T-cell (primary cell): ENCODE results near the gene RBM20. TPM values are rescaled to one million over a fixed set of nuclear protein-coding genes. Genes with fewer than 3 reads are reported as not detected.

Source experiments
- ATAC-seq, 4 experiments: fragments of 200-7000 bp in 3 of 4; fragments of 150-1000 bp in 1 of 4; cut with Tn5 transposase; replicated peaks in 1 of 4; 1 replicate in 3 of 4; 2 replicates in 1 of 4; pipeline ENCODE4 v1.10.0; 2021; ENCODE audit warnings: moderate library complexity in 3 of 4, mild to moderate bottlenecking in 2 of 4, moderate number of reproducible peaks in 1 of 4
- CTCF ChIA-PET, 2 donors: fragments of 300-600 bp; sonication (Branson Sonifier 250); formaldehyde crosslinking; loops; one replicate each; lab custom pipeline; 2022; ENCODE audit warnings: antibody characterized with exemption in 2 of 2; lab: Charles Lee
- POLR2A ChIA-PET, 2 donors: fragments of 300-600 bp; sonication (Branson Sonifier 250); formaldehyde crosslinking; loops; one replicate each; lab custom pipeline; 2022; ENCODE audit warnings: antibody characterized with exemption in 2 of 2; lab: Charles Lee
- DNase-seq, 35 experiments: peaks; one replicate each; pipeline versions ENCODE4 v3.0.0 to v3.0.0-alpha.2; 2013 to 2023
- H3K27ac ChIP-seq: one replicate; pipeline ENCODE4 v1.5.1; 2013; ENCODE audit warnings: low read length
- H3K27me3 ChIP-seq, 2 experiments: replicated peaks in 1 of 2; 1 replicate in 1 of 2; 2 replicates in 1 of 2; pipeline versions ENCODE4 v1.6.1 to v1.7.0; 2013; ENCODE audit warnings: low read length in 1 of 2, mixed read lengths in 1 of 2; ENCODE audit not compliant: control insufficient read depth in 2 of 2, insufficient read depth in 2 of 2; ENCODE audit errors: extremely low read depth in 1 of 2
- H3K36me3 ChIP-seq, 2 donors: 1 replicate in 1 of 2; 2 replicates in 1 of 2; pipeline versions ENCODE4 v1.6.1 to v1.7.0; 2013; ENCODE audit warnings: low read length in 1 of 2; ENCODE audit not compliant: control insufficient read depth in 2 of 2, insufficient read depth in 1 of 2; ENCODE audit errors: extremely low read depth in 1 of 2
- H3K4me1 ChIP-seq, 2 experiments: 1 replicate in 1 of 2; 2 replicates in 1 of 2; pipeline versions ENCODE4 v1.6.1 to v1.7.0; 2013; ENCODE audit warnings: low read length in 2 of 2, mixed read lengths in 1 of 2; ENCODE audit not compliant: insufficient read depth in 2 of 2, control insufficient read depth in 1 of 2; ENCODE audit errors: extremely low read depth in 1 of 2
- H3K4me3 ChIP-seq, 2 donors: 1 replicate in 1 of 2; 2 replicates in 1 of 2; pipeline versions ENCODE4 v1.5.1 to v1.7.0; 2013; ENCODE audit warnings: mild to moderate bottlenecking in 2 of 2, low read length in 1 of 2, moderate library complexity in 1 of 2; ENCODE audit not compliant: control insufficient read depth in 1 of 2; ENCODE audit errors: extremely low read depth in 1 of 2
- H3K9me3 ChIP-seq: 2 replicates; pipeline ENCODE4 v1.7.0; 2013
- H3K27ac Mint-ChIP-seq, 2 donors: one replicate each; pipeline ENCODE4 v1.8.0; 2020 to 2021; ENCODE audit warnings: mild to moderate bottlenecking in 2 of 2, mixed read lengths in 2 of 2
- H3K27me3 Mint-ChIP-seq, 2 donors: one replicate each; pipeline ENCODE4 v1.8.0; 2021 to 2022; ENCODE audit warnings: mixed read lengths in 2 of 2
- H3K36me3 Mint-ChIP-seq: one replicate; pipeline ENCODE4 v1.8.0; 2021; ENCODE audit warnings: mixed read lengths
- H3K4me1 Mint-ChIP-seq, 3 donors: one replicate each; pipeline ENCODE4 v1.8.0; 2020 to 2022; ENCODE audit warnings: mixed read lengths in 3 of 3, mild to moderate bottlenecking in 1 of 3
- H3K4me3 Mint-ChIP-seq, 3 donors: one replicate each; pipeline ENCODE4 v1.8.0; 2020 to 2022; ENCODE audit warnings: mild to moderate bottlenecking in 3 of 3, mixed read lengths in 3 of 3, moderate library complexity in 3 of 3
- H3K9me3 Mint-ChIP-seq, 3 donors: one replicate each; pipeline ENCODE4 v1.8.0; 2020 to 2022; ENCODE audit warnings: mixed read lengths in 3 of 3
- WGBS: methylation state at CpG from one replicate; pipeline ENCODE4 v1.1.5; 2013; ENCODE audit warnings: missing lambda C conversion rate; ENCODE audit not compliant: insufficient coverage; 5-methylcytosine and 5-hydroxymethylcytosine counted together
- total RNA-seq, 35 experiments: library from RNA in 6 of 35; stranded (reverse) in 6 of 35; fragments of 120-200 nt in 1 of 35; gene quantifications; one replicate each; pipeline versions ENCODE4 v1.2.1 to v1.2.4 and lab custom pipeline; 2013 to 2026

RBM20 gene
- total RNA-seq, 5 donors from 2014 or later (not counting 1 experiment from before 2014, with no cell fraction given) = 0.09 to 3.0 (median 0.33) TPM

- Histone ChIP-seq H3K4me3 (no peak overlapping the region), H3K9me3 (no peaks in the 10 kb centered on the region), H3K4me1 (peaks cover 27 to 28% of the 10 kb centered on the region in 2 experiments), H3K36me3 (no peaks in the 10 kb centered on the region), H3K27me3 (no peaks in the 10 kb centered on the region), H3K27ac (no peak overlapping the region)
- Mint-ChIP-seq H3K4me3 (no peak overlapping the region), H3K27me3 (no peaks in the 10 kb centered on the region), H3K36me3 (no peaks in the 10 kb centered on the region), H3K4me1 (peaks cover 36 to 47% (median 37%) of the 10 kb centered on the region in 3 donors), H3K9me3 (no peaks in the 10 kb centered on the region), H3K27ac (peak overlapping the region; percentile 27 to 29)
- ChIA-PET CTCF (interaction anchor here in 1 of 2 donors (1.0 kb wide), 1 partner anchor 16 kb away, joined by 3 read pairs; no protein-coding TSS in a partner anchor), POLR2A (interaction anchor here (0.5 to 0.9 kb wide), 4 partner anchors 54 to 71 kb away, joined by 3 to 4 read pairs (median 4); no protein-coding TSS in a partner anchor)
- no peak for ATAC-seq
- no peak for DNase-seq
- WGBS = 88% methylated on average over 8 of the region's 8 CpGs
These were observed 174.4 kb downstream of the RBM20 start for GRCh38 chr10:110818311-110819256.

- DNase-seq (no peak), ATAC-seq (no peak)
- no peak overlapping the region for H3K4me3 ChIP-seq
- Mint-ChIP-seq H3K27ac (no peak overlapping the region), H3K4me3 (no peak overlapping the region), H3K4me1 (peaks cover 30 to 36% (median 30%) of the 10 kb centered on the region in 3 donors), H3K9me3 (no peaks in the 10 kb centered on the region), H3K36me3 (no peaks in the 10 kb centered on the region), H3K27me3 (no peaks in the 10 kb centered on the region)
- H3K9me3 ChIP-seq = no peaks in the 10 kb centered on the region
- no peak overlapping the region for H3K27ac ChIP-seq
- no peaks in the 10 kb centered on the region for H3K36me3 ChIP-seq
- CTCF ChIA-PET = interaction anchor here in 1 of 2 donors (0.9 kb wide), 1 partner anchor 23 kb away, joined by 3 read pairs; no protein-coding TSS in a partner anchor
- no peaks in the 10 kb centered on the region for H3K27me3 ChIP-seq
- H3K4me1 ChIP-seq = peaks cover 22 to 24% of the 10 kb centered on the region in 2 experiments
- WGBS = 97% methylated on average over 6 of the region's 8 CpGs
- POLR2A ChIA-PET = no interaction called here
These were observed 176.2 kb downstream of the RBM20 start for GRCh38 chr10:110820321-110820814.

GRCh38 chr10:110821508-110821907, 177.4 kb downstream of the RBM20 start:
- DNase-seq = no peak
- no peaks in the 10 kb centered on the region for H3K9me3 ChIP-seq
- POLR2A ChIA-PET = interaction anchor here in 1 of 2 donors (0.6 kb wide), 1 partner anchor 68 kb away, joined by 8 read pairs; no protein-coding TSS in a partner anchor
- H3K9me3 Mint-ChIP-seq = no peaks in the 10 kb centered on the region
- CTCF ChIA-PET = no interaction called here
- no peak for ATAC-seq
- no peaks in the 10 kb centered on the region for H3K36me3 Mint-ChIP-seq
- H3K27ac ChIP-seq = no peak overlapping the region
- peaks cover 18 to 25% (median 19%) of the 10 kb centered on the region in 3 donors for H3K4me1 Mint-ChIP-seq
- H3K4me3 ChIP-seq = no peak overlapping the region
- no peak overlapping the region for H3K4me3 Mint-ChIP-seq
- H3K27me3 Mint-ChIP-seq = no peaks in the 10 kb centered on the region
- 90% methylated on average over 3 of the region's 7 CpGs for WGBS
- peaks cover 12 to 14% of the 10 kb centered on the region in 2 experiments for H3K4me1 ChIP-seq
- no peak overlapping the region for H3K27ac Mint-ChIP-seq
- no peaks in the 10 kb centered on the region for H3K27me3 ChIP-seq
- H3K36me3 ChIP-seq = no peaks in the 10 kb centered on the region

GRCh38 chr10:110822035-110822711, 178.0 kb downstream of the RBM20 start:
- Mint-ChIP-seq H3K9me3 (no peaks in the 10 kb centered on the region), H3K4me1 (peaks cover 12 to 18% (median 12%) of the 10 kb centered on the region in 3 donors), H3K27ac (peak overlapping the region; percentile 56 to 66), H3K4me3 (no peak overlapping the region), H3K36me3 (no peaks in the 10 kb centered on the region), H3K27me3 (no peaks in the 10 kb centered on the region)
- H3K9me3 ChIP-seq = no peaks in the 10 kb centered on the region
- CTCF ChIA-PET = no interaction called here
- ATAC-seq (no peak), DNase-seq (no peak)
- POLR2A ChIA-PET = interaction anchor here in 1 of 2 donors (0.5 to 0.6 kb wide), 2 partner anchors 69 to 85 kb away, joined by 5 to 8 read pairs; no protein-coding TSS in a partner anchor
- no peak overlapping the region for H3K27ac ChIP-seq
- 100% methylated on average over 2 of the region's 4 CpGs for WGBS
- H3K27me3 ChIP-seq = no peaks in the 10 kb centered on the region
- H3K36me3 ChIP-seq = no peaks in the 10 kb centered on the region
- H3K4me1 ChIP-seq = peaks cover 6 to 7% of the 10 kb centered on the region in 2 experiments
- H3K4me3 ChIP-seq = no peak overlapping the region

GRCh38 chr10:110822712-110823311, 178.7 kb downstream of the RBM20 start:
- 100% methylated on average over 3 of the region's 8 CpGs for WGBS
- H3K27me3 ChIP-seq = no peaks in the 10 kb centered on the region
- CTCF ChIA-PET = no interaction called here
- H3K9me3 ChIP-seq = no peaks in the 10 kb centered on the region
- POLR2A ChIA-PET = interaction anchor here in 1 of 2 donors (0.5 kb wide), 1 partner anchor 84 kb away, joined by 5 read pairs; no protein-coding TSS in a partner anchor
- Mint-ChIP-seq H3K4me1 (peaks cover 6 to 12% (median 6%) of the 10 kb centered on the region in 3 donors), H3K36me3 (no peaks in the 10 kb centered on the region), H3K27me3 (no peaks in the 10 kb centered on the region), H3K27ac (peak overlapping the region in 1 of 2 donors; percentile 66), H3K9me3 (no peaks in the 10 kb centered on the region), H3K4me3 (no peak overlapping the region)
- no peaks in the 10 kb centered on the region for H3K36me3 ChIP-seq
- H3K27ac ChIP-seq = no peak overlapping the region
- H3K4me1 ChIP-seq = peaks cover 0 to under 1% of the 10 kb centered on the region in 2 experiments
- DNase-seq (no peak), ATAC-seq (no peak)
- H3K4me3 ChIP-seq = no peak overlapping the region
